NCI-H2029 (cell line): ENCODE measurements around the gene PRM3.

Experiments
- DNase-seq: peaks from one replicate; lab custom pipeline; 2025; lab: John Stamatoyannopoulos, UW

The PRM3 gene

GRCh38 chr16:11272921-11273720, at the start of gene PRM3:
TSS of gene PRM3 (minus strand) at chr16:11273629. CDS start at chr16:11273595, 34 bp downstream.
- no peak for DNase-seq

GRCh38 chr16:11322823-11323222, 49.4 kb upstream of the PRM3 start:
- DNase-seq = no peak

- no peak for DNase-seq
These were observed 48.2 kb upstream of the PRM3 start for GRCh38 chr16:11321662-11322061.

DNA sequence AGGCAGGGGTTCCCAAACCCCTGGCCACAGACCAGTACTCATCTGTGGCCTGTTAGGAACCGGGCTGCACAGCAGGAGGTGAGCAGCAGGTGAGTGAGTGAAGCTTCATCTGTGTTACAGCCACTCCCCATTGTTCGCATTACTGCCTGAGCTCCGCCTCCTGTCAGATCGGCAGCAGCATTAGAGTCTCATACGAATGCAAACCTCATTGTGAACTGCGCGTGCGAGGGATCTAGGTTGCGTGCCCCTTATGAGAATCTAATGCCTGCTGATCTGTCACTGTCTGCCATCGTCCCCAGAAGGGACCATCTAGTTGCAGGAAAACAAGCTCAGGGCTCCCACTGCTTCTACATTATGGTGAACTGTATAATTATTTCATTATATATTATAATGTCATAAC, 46.7 kb upstream of the PRM3 start:
- no peak for DNase-seq

GRCh38 chr16:11319529-11320146, 46.2 kb upstream of the PRM3 start:
- DNase-seq = peak; percentile 24

GRCh38 chr16:11318817-11319216, 45.4 kb upstream of the PRM3 start:
- DNase-seq = no peak

GRCh38 chr16:11316331-11317015, 43.0 kb upstream of the PRM3 start:
- DNase-seq = no peak

GRCh38 chr16:11315510-11315909, 42.1 kb upstream of the PRM3 start:
- DNase-seq = no peak

DNA sequence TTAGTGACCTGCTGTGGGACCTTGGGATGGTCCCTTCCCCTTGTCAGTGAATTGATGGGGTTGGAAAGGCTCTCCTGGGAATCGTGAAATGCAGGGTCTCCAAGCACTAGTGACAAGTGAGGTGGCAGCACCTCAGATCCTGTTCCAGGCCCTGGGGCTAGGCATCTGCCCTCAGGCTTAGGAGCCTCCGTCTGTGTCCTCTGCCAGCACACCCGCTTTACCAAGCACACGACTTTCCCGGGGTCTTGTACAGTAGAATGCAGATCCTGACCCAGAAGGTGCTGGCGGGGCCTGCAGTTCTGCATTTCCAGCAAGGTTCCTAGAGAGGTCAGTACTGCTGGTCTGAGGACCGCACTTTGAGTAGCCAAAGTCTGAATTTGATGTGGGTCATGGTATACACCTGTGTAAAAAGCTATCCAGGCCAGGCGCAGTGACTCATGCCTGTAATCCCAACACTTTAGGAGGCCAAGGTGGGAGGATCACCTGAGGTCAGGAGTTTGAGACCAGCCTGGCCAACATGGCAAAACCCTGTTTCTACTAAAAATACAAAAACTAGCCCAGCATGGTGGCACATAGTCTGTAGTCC, 41.0 kb upstream of the PRM3 start:
- DNase-seq = no peak

DNA sequence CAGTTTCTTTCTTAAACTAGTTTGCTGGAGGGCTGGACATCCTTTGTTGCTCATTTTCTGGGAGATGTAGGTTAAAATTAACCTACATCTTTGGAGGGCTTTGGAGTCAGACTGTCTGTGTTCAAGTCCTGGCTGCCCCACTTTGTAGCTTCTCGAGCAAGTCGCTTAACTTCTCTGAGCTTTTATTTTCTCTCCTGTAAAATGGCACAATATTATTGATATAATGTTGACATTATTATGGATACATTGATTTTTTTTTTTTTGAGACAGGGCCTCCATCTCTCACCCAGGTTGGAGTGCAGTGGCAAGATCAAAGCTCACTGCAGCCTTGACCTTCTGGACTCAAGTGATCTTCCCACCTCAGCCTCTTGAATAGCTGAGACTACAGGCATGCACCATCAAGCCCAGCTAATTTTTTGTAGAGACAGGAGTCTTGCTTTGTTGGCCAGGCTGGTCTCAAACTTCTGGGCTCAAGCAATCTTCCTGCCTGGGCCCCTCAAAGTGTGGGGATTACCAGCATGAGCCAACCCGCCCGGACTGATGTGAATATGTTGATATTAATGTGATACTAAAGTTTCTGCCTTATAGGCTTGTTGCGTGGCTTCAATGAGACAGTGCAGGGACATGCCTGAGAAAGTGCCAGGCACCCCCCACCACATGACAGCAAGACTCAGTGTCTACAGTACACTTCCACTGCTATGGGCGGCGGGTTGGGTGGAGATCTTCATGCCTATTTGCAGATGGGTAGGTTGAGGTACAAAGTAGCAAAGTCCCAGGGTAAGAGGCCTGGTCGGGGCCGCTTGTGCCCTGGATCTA, 40.3 kb upstream of the PRM3 start:
- no peak for DNase-seq

GRCh38 chr16:11312718-11313492, 39.5 kb upstream of the PRM3 start:
- DNase-seq = peak; percentile 68

- no peak for DNase-seq
These were observed 37.6 kb upstream of the PRM3 start for GRCh38 chr16:11310997-11311561.

- DNase-seq = no peak
These were observed 37.2 kb upstream of the PRM3 start for GRCh38 chr16:11310634-11310977.

DNA sequence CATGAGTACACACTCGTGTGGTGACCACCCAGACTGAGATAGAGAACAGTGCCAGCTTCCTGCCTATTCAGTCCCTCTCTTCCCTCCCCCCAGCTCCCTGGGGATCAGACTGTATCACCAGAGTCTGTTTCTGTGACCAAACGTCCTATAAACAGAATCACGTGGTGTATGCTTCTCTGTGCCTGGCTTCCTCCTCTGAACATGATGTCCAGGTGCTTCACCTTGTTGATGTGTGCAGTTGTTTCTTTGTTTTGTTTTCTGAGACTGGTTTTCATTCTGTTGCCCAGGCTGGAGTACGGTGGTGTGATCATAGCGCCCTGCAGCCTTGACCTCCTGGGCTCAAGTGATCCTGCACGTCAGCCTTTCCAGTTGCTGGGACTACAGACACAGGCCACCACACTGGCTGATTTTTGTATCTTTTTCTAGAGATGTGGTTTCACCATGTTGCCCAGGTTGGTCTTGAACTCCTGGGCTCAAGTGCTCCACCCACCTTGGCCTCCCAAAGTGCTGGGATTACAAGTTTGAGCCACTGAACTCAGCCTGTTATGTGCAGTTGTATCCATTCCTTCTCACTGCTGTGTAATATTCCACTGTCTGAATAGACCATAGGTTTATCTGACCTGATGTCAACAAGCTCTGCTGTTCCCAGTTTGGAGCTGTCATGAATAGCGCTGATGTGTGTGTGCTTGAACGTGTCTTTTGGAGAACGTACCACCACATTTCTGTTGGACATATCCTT, 36.6 kb upstream of the PRM3 start:
- peak; percentile 78 for DNase-seq

- no peak for DNase-seq
These were observed 35.3 kb upstream of the PRM3 start for GRCh38 chr16:11308493-11309283.

DNA sequence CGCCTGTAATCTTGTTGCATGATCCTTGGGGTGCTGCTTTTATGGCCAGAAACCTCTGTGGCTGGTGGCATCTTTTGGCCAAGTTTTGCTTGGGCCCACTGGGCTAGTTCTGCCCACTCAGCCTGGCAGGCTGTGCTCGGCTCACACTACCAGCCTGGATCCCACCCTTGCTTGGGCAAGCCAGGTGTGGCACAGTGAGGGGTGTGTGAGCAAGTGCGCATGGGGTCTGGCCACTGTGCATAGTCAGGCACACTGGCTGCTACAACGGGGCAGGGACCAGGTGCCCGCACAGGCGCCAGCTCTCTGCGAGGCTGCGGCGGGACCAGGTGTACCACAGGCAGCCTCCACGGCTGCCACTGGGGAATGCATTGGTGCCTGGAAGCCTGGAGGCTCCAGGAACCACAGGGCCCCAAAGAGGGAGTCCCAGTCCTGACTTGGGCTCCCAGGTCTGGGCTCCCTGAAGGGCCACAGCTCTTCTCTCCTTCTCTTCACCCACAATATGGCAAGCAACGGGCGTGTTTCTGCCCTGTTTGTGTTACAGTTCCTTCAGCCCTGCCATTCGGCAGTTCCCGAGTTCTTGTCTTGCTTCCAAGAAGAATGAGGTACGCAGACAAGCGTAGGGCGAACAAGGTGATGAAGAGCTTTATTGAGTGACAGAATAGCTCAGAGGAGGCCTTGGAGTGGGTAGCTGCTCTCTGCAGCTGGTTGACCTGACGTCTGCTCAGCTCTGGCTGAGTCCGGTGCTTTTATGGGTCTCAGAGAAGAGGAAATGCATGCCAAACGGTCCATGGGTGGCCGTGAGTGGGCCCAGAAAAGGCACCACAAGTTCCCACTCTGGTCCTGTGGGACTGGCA, 34.4 kb upstream of the PRM3 start:
- DNase-seq = no peak

DNA sequence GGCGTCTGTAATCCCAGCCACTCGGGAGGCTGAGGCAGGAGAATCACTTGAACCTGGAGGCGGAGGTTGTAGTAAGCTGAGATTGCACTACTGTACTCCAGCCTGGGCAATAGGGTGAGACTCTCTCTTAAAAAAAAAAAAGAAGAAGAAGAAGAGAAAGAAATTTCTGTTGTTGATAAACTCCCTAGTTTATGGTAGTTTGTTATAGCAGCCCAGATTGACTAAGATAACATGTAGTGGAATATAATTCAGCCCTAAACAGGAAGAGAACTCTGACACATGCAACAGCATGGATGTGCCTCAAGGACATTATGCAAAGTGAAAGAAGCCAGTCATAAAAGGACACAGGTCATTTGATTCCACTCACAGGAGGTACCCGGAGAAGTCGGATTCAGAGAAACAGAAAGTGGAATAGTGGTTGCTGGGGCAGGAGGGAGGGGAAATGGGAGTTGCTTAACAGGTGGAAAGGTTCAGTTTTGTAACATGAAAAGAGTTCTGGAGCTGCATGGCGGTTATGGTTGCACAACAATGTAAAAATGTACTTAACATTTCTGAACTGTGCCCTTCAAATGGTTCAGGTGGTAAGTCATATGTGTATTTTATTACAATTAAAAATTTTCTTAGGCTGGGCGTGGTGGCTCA, 33.7 kb upstream of the PRM3 start:
- no peak for DNase-seq

- no peak for DNase-seq
These were observed 33.0 kb upstream of the PRM3 start for GRCh38 chr16:11306381-11306780.
